Smooth muscle cell of the brain vasculature (primary cell): ENCODE measurements around the gene ARHGEF26.

Source experiments
- DNase-seq: peaks from one replicate; pipeline ENCODE4 v3.0.0-alpha.2; 2012; ENCODE audit warnings: low read depth, low spot score

The ARHGEF26 gene

GRCh38 chr3:154250291-154250690, 129.1 kb downstream of the ARHGEF26 start:
- no peak for DNase-seq

GRCh38 chr3:154251610-154252009, 130.4 kb downstream of the ARHGEF26 start:
- no peak for DNase-seq

- peak; percentile 77 for DNase-seq
These were observed 131.8 kb downstream of the ARHGEF26 start for GRCh38 chr3:154252759-154253638.

DNA sequence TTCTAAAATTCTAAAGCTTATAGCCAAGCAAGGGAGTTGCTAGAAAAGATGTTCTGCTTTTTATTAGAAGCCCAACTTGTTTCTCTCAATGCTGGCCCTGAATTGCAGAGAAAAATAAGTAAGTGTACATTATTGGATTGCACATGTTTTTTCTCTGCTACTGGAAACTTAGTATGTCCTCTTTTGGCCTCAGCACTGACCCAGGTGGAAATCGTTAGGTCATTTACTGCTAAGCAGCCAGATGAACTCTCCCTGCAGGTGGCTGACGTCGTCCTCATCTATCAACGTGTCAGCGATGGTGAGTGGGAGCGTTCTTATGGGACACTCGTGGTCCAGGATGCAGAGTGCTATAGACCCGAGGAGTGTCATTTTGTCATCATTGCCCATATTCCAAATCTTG, 133.3 kb downstream of the ARHGEF26 start:
- no peak for DNase-seq

- no peak for DNase-seq
These were observed 152.2 kb downstream of the ARHGEF26 start for GRCh38 chr3:154273381-154273780.

DNA sequence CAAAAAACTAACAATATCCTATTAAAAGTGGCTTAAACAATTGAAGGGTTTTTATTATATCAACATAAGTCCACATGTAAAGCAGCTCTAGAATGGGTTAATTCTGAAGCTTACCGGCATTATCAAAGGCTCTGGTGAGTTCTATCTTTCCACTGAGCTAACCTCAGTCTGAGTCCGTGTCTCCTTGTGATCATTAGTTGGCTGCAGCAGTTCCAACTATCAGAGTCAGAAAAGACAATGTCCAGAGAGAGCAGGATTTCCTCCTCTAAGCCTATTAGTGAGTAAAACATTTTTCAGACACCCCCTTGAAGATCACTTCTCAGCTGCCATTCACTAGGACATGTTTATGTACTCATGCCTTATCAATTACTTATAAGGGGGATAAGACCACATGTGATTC, 153.2 kb downstream of the ARHGEF26 start:
- DNase-seq: no peak

DNA sequence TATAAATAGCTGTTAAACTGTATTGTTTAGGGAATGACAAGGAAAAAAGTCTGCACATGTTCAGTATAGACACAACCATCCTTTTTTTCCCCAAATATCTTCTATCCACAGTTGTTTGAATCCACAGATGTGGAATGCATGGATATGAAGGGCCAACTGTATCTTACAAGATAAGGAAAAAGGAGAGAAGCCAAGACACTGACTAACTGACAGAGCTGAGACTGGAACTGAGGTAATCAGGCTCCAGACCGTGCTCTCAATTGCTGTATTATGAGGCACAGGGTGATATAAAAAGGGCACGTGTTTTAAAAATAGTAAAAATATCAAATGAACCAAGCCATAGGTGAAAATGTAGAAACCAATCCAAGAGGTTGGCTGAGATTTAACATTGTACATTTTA, 154.1 kb downstream of the ARHGEF26 start:
- DNase-seq: no peak

DNA sequence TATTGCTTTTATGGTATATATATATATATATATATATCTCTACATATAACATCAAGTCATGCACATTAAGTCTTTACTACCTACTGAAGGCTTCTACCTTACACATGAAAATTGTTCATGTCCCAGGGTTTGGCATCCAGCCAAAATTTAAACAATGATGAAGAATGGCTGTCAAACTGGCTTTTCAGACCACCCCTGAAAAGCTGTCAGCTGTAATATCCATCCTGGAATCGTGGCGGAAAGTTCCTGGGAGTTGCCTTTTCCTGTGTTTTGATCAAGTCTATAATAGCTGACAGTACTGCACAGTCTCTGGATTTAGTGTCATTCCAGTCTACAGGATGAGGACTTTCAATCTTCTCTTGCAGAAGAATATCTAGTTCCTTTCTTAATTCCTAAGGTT, 154.8 kb downstream of the ARHGEF26 start:
- no peak for DNase-seq

- no peak for DNase-seq
These were observed 159.0 kb downstream of the ARHGEF26 start for GRCh38 chr3:154280161-154280560.

DNA sequence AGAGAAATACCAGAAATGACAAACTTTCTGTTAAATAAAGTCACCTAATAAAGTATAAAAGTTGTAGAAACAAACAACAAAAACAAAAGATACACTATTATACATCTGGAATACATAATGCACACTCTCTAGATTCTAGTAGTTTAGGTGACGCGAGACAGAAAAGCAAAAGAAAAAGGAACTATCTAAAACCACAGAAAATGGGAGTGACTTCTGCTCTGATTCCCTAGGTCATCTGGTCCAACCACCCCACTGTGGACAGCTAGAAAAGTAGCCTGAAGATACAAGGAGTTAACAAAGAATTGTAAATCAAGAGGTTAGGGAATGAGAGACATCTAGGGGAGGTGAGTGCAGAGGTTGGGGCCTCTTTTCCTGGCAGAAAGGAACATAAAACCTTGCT, 164.0 kb downstream of the ARHGEF26 start:
- no peak for DNase-seq

GRCh38 chr3:154290187-154290586, 169.0 kb downstream of the ARHGEF26 start:
- no peak for DNase-seq

DNA sequence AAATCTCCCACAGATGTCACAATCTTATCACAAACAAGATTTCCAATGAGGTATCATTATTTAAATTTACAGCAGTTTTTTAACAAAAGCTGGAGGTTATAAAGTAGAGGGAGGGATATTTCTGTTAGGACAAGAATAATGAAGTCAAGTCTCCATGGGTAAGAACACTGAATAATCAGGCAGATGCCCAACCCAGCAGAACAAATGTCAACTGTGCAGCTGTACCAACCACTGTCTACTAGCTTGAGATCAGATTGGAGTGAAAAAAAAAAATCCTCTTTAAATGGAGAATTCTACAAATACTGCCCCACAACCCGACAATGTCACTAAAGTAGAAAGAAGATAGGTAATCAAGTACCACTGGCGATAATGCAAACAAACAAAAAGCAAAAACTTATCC, 172.8 kb downstream of the ARHGEF26 start:
- no peak for DNase-seq

GRCh38 chr3:154301561-154301960, 180.4 kb downstream of the ARHGEF26 start:
- no peak for DNase-seq

- no peak for DNase-seq
These were observed 183.1 kb downstream of the ARHGEF26 start for GRCh38 chr3:154304116-154304786.

DNA sequence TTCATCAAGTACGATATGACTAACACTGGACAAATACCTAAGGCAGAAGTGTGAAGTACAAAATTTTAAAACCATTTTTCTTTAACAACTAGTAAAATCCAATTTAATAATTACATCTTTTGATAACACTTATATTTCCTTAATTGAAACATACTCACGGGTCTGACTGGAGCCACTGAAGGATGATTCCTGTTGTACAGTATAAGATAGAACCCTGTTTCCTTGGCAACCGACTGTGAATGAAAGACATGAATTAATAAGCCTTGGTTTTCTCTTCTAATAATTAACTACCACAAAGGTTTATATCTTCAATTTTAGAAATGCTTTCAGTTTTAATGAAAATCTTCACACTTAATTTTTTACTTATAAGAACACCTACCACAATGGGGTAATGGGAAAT, 183.7 kb downstream of the ARHGEF26 start:
- DNase-seq: no peak

DNA sequence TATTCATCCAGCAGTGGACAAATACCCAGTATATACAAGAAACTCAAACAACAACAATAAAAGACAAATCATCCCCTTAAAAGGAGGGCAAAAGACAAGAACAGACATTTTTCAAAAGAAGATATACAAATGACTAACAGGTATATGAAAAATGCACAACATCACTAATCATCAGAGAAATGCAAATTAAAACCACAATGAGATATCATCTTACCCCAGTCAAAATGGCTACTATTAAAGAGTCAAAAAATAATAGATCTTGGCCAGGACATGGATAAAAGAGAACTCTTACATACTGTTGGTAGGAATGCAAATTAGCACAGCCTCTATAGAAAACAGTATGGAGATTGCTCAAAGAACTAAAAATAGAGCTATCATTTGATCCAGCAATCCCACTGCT, 186.2 kb downstream of the ARHGEF26 start:
- no peak for DNase-seq
